ENCODE data around the gene NDST3. TPM values are rescaled to one million over a fixed set of nuclear protein-coding genes. Genes with fewer than 3 reads are reported as not detected.
A peak's percentile ranks its signal among the peaks of the same experiment; 100 is the strongest.

The NDST3 gene
- total and polyA plus RNA-seq, 2 of the 13 experiments (the other 11 are each of a cell fraction or from before 2014, with no cell fraction given) = not detected

DNA sequence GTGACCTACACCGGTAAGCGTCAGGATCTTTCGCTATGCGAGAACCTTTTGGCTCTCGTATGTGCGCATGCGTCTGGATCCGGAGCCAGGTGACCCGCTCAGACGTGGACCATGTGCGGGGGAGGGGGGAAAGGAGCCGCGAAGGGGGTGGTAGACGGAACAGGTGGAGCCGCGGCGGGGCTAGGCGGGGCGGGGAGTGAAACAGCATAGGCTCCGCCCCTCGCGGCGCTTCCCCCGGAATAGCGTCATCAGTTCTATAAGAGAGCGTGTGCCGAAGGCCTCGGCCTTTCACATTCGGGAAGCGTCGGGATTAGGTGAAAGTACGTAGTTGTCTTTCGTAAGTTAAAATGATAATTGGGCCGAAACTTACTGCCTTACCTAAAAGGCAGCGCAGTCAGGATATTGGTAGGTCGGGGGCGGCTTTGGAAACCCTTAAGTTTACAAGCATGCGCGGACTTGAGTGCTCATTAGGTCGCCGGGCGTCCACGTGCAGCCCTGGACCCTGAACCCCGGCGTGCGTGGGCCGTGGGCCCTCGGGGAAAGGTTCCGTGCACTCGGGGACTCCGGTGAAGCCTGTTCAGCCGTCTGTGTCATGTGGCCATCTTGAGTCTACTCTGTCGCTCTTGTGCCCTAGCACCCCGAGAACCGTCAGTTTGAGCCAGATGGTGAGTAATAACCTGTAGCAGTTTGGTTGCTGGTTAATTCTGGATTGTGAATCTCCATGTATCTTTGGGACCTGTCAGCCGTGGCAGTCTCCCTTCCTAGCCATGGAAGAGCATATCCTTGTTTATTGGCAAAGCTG lies 244.4 kb downstream of the NDST3 start (continued):
- TF ChIP-seq, protein P1, sequence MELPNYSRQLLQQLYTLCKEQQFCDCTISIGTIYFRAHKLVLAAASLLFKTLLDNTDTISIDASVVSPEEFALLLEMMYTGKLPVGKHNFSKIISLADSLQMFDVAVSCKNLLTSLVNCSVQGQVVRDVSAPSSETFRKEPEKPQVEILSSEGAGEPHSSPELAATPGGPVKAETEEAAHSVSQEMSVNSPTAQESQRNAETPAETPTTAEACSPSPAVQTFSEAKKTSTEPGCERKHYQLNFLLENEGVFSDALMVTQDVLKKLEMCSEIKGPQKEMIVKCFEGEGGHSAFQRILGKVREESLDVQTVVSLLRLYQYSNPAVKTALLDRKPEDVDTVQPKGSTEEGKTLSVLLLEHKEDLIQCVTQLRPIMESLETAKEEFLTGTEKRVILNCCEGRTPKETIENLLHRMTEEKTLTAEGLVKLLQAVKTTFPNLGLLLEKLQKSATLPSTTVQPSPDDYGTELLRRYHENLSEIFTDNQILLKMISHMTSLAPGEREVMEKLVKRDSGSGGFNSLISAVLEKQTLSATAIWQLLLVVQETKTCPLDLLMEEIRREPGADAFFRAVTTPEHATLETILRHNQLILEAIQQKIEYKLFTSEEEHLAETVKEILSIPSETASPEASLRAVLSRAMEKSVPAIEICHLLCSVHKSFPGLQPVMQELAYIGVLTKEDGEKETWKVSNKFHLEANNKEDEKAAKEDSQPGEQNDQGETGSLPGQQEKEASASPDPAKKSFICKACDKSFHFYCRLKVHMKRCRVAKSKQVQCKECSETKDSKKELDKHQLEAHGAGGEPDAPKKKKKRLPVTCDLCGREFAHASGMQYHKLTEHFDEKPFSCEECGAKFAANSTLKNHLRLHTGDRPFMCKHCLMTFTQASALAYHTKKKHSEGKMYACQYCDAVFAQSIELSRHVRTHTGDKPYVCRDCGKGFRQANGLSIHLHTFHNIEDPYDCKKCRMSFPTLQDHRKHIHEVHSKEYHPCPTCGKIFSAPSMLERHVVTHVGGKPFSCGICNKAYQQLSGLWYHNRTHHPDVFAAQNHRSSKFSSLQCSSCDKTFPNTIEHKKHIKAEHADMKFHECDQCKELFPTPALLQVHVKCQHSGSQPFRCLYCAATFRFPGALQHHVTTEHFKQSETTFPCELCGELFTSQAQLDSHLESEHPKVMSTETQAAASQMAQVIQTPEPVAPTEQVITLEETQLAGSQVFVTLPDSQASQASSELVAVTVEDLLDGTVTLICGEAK (IDR thresholded peaks at IDR 0.05) = no peak
- TF ChIP-seq, protein P1 (CRISPR knock-in tag; IDR thresholded peaks at IDR 0.05) = peak; percentile 39
- TF ChIP-seq ZNF10 (CRISPR knock-in tag; IDR thresholded peaks at IDR 0.05; ENCODE audit: borderline replicate concordance, low read depth) (no peak), CAMTA2 (CRISPR knock-in tag; IDR thresholded peaks at IDR 0.05; ENCODE audit: borderline replicate concordance) (peak; percentile 90; the same call in 1 of the 2 replicates), LCORL (IDR thresholded peaks at IDR 0.05) (no peak), LCORL (CRISPR knock-in tag; IDR thresholded peaks at IDR 0.05) (no peak; the same call in 1 of the 2 replicates), KDM5B (CRISPR knock-in tag; IDR thresholded peaks at IDR 0.05; ENCODE audit: borderline replicate concordance) (peak; percentile 80; the same call in 1 of the 2 replicates), SALL2 (CRISPR knock-in tag; IDR thresholded peaks at IDR 0.05) (peak; percentile 93), MLLT10 (CRISPR knock-in tag; IDR thresholded peaks at IDR 0.05) (peak; percentile 59; the same call in 1 of the 2 replicates), DMTF1 (CRISPR knock-in tag; IDR thresholded peaks at IDR 0.05) (0 out of 2 replicates have a peak, but pooled peaks have one; percentile 61), ZNF350 (CRISPR knock-in tag; IDR thresholded peaks at IDR 0.05; ENCODE audit: borderline replicate concordance, low read depth) (peak; percentile 60), ATM (IDR thresholded peaks at IDR 0.05; ENCODE audit: borderline replicate concordance) (no peak), BRCA1 (CRISPR knock-in tag; IDR thresholded peaks at IDR 0.05) (0 out of 2 replicates have a peak, but pooled peaks have one; percentile 78), MAF1 (CRISPR knock-in tag; IDR thresholded peaks at IDR 0.05; ENCODE audit: borderline replicate concordance) (no peak; the same call in 1 of the 2 replicates), FOXA1 (IDR thresholded peaks at IDR 0.05) (no peak), FOXA1 (CRISPR knock-in tag; IDR thresholded peaks at IDR 0.05) (no peak), ZZZ3 (CRISPR knock-in tag; IDR thresholded peaks at IDR 0.05; ENCODE audit: borderline replicate concordance) (peak; percentile 87; the same call in 1 of the 2 replicates), ZNF83 (CRISPR knock-in tag; IDR thresholded peaks at IDR 0.05; ENCODE audit: borderline replicate concordance) (peak; percentile 94)
